ENCODE data around the gene TNIK. TPM values are rescaled to one million over a fixed set of nuclear protein-coding genes. Genes with fewer than 3 reads are reported as not detected.

Gene TNIK
- total RNA-seq, 1 donor = 49.8 TPM

DNA sequence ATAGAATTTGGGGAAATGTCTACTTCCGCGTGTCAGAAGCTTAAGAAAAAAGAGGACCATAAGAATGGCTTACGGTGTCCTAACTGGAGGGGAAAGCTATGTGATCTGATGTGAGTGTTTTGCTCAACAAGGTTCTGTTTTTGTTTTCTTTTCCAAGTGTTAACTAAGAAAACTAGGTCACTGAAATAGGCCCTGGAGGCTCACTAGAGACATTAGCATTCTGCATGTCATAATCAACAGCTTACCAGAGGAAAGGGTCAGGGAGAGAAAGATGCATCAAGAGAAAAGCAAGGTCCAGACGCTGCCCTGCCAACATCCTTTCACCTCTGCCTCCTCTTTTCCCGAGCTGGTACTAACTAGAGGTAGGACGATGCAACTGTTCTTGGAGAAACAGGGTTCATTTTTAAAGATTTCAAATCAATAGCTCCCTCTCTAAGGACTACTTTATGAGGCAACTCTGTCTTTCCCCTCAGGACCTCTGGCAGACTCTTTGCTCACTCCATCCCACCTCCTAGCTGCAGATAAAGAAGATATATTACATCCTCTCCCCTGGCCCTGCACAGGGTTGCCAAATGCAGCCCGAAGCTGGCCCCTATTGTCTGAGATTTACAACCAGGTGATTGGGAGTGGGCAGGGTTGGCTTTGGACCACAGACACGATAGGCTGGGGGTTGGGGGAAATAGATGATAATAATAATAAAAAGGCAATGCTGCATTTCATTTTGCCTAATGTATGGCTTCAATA, 223.8 kb downstream of the TNIK start:
- H3K4me1 ChIP-seq (ENCODE audit: insufficient read depth, low read length) = no peaks in the 10 kb centered on the region

DNA sequence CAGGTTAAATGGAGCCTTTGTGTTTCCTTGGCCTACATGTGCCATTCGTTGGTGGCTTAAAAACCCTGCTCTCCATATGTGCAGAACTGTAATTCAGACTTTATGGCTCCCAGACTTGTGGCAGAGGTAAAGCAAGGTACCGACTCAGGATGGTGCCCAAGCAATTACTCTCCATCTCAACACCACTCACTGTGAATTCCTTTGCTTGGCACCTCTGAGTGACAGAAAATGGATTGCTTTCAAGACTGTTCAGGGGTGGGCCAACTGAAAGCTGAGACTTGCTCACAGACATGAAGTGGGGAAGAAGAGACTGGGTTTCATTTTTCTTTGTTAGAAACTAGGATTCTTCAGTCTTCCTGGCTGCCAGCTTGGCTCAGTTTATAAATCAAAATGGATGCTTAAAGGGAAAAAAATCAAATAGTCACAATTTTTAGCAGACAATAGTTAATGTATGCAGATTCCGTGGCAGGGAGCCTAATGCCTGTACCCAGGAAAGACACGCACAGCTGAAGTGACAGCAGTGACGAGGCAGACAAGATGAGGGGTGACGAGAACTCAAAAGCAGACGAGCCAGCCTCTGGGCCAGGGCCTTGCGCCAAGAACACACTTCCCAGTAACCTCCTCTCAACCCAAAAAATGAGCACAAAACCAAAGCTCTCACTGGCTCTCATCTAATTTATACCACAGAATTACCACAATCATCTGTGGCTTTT, 225.8 kb downstream of the TNIK start:
- no peaks in the 10 kb centered on the region for H3K27me3 ChIP-seq (ENCODE audit: insufficient read depth, low read length)
- H3K4me3 ChIP-seq (ENCODE audit: low read length) = no peak overlapping the region
- H3K4me1 ChIP-seq (ENCODE audit: insufficient read depth, low read length) = no peaks in the 10 kb centered on the region
- H3K9me3 ChIP-seq (ENCODE audit: low read depth, low read length) = no peaks in the 10 kb centered on the region

More for the DNA sequence above, 223.8 kb downstream of the TNIK start:
- no peaks in the 10 kb centered on the region for H3K27me3 ChIP-seq (ENCODE audit: insufficient read depth, low read length)
- H3K4me3 ChIP-seq (ENCODE audit: low read length) = no peak overlapping the region
- H3K9me3 ChIP-seq (ENCODE audit: low read depth, low read length) = no peaks in the 10 kb centered on the region

- Histone ChIP-seq H3K4me1 (ENCODE audit: insufficient read depth, low read length) (no peaks in the 10 kb centered on the region), H3K9me3 (ENCODE audit: low read depth, low read length) (no peaks in the 10 kb centered on the region), H3K27me3 (ENCODE audit: insufficient read depth, low read length) (no peaks in the 10 kb centered on the region)
These were observed 228.8 kb downstream of the TNIK start for GRCh38 chr3:171231361-171231760.

GRCh38 chr3:171230865-171231264, 229.3 kb downstream of the TNIK start:
- Histone ChIP-seq H3K27me3 (ENCODE audit: insufficient read depth, low read length) (no peaks in the 10 kb centered on the region), H3K9me3 (ENCODE audit: low read depth, low read length) (no peaks in the 10 kb centered on the region), H3K4me3 (ENCODE audit: low read length) (no peak overlapping the region), H3K4me1 (ENCODE audit: insufficient read depth, low read length) (no peaks in the 10 kb centered on the region)

More at GRCh38 chr3:171231361-171231760, 228.8 kb downstream of the TNIK start:
- no peak overlapping the region for H3K4me3 ChIP-seq (ENCODE audit: low read length)

DNA sequence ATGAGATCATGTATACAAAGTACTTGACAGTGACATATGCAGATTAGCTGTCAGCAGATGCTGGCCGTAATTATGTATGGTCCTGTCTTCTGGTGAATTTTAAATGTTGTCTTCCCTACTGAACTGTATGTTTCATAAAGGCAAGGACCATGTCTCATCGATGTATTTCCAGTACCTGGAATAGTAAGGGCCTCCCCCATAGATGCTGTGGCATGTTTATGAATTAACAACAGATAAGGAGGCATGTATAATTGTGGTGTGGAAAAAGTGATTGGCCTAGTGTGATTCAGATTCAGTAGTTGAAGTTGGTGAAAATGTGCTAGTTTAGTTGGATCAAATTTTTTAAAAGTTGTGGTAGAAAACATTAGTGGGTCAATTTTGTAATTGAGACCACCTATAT, 231.0 kb downstream of the TNIK start:
- no peaks in the 10 kb centered on the region for H3K9me3 ChIP-seq (ENCODE audit: low read depth, low read length)
- no peak overlapping the region for H3K4me3 ChIP-seq (ENCODE audit: low read length)
- no peaks in the 10 kb centered on the region for H3K4me1 ChIP-seq (ENCODE audit: insufficient read depth, low read length)
- no peaks in the 10 kb centered on the region for H3K27me3 ChIP-seq (ENCODE audit: insufficient read depth, low read length)

DNA sequence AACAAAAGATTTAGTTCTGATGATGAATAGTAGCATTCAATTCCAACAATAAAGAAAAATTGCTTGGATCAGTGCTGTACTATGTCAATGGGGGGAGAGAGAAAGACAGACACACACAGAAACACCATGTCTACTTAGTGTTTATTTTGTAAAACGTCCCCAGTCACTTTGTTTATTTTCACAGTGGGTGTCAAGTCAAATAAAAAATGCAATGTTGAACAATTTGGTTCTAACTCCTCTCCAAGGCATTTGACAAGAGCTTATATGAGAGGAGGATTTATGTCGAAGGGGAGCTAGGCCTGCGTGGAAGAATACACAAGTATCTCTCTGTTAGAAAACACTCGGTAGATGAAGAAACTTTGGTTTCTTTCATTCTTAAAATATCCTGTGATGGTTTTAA, 232.0 kb downstream of the TNIK start:
- Histone ChIP-seq H3K4me3 (ENCODE audit: low read length) (no peak overlapping the region), H3K27me3 (ENCODE audit: insufficient read depth, low read length) (no peaks in the 10 kb centered on the region), H3K9me3 (ENCODE audit: low read depth, low read length) (no peaks in the 10 kb centered on the region), H3K4me1 (ENCODE audit: insufficient read depth, low read length) (no peaks in the 10 kb centered on the region)

- no peaks in the 10 kb centered on the region for H3K27me3 ChIP-seq (ENCODE audit: insufficient read depth, low read length)
- H3K9me3 ChIP-seq (ENCODE audit: low read depth, low read length) = no peaks in the 10 kb centered on the region
- no peak overlapping the region for H3K4me3 ChIP-seq (ENCODE audit: low read length)
- H3K4me1 ChIP-seq (ENCODE audit: insufficient read depth, low read length) = no peaks in the 10 kb centered on the region
These were observed 232.4 kb downstream of the TNIK start for GRCh38 chr3:171227828-171228227.

GRCh38 chr3:171227359-171227758, 232.8 kb downstream of the TNIK start:
- Histone ChIP-seq H3K9me3 (ENCODE audit: low read depth, low read length) (no peaks in the 10 kb centered on the region), H3K4me3 (ENCODE audit: low read length) (no peak overlapping the region), H3K27me3 (ENCODE audit: insufficient read depth, low read length) (no peaks in the 10 kb centered on the region), H3K4me1 (ENCODE audit: insufficient read depth, low read length) (no peaks in the 10 kb centered on the region)

DNA sequence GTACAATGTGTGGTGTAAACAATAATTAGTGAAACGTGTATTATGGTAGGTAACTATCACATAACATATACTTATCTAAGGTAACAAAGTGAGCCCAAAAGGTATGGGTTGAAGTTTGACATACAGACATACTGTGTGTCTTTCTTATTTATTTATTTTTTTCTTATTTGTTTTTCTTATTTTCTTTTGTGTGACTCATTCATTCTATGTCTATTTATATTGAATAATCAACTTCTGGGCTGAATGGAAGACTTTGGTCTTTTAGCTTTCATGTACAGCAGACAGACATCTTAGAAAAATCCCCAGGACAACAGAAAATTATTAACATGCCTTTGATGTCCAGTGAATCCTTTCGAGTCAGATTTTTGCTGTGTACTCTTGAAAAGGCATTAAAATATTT, 233.4 kb downstream of the TNIK start:
- Histone ChIP-seq H3K4me3 (ENCODE audit: low read length) (no peak overlapping the region), H3K27me3 (ENCODE audit: insufficient read depth, low read length) (no peaks in the 10 kb centered on the region), H3K4me1 (ENCODE audit: insufficient read depth, low read length) (no peaks in the 10 kb centered on the region), H3K9me3 (ENCODE audit: low read depth, low read length) (no peaks in the 10 kb centered on the region)

DNA sequence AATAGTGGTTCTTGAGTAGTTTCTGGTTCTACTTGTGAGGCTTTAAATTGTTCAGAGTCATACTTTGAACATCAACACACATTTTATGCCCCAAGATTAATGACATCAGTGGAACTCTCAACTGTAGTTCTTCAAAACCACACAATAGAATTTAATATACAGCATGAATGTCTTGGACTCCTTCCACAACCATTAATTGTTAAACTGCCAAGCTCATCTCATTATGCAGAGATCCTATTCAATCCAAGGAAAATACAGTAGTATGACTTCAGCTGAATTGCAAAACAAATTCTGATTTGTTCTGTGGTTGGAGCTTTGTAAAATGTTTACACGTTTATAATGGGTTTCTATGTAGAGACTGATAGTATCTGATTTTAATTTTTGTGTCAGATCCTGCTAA, 234.5 kb downstream of the TNIK start:
- Histone ChIP-seq H3K9me3 (ENCODE audit: low read depth, low read length) (no peaks in the 10 kb centered on the region), H3K4me1 (ENCODE audit: insufficient read depth, low read length) (no peaks in the 10 kb centered on the region), H3K4me3 (ENCODE audit: low read length) (no peak overlapping the region), H3K27me3 (ENCODE audit: insufficient read depth, low read length) (no peaks in the 10 kb centered on the region)

GRCh38 chr3:171225165-171225564, 235.0 kb downstream of the TNIK start:
- no peak overlapping the region for H3K4me3 ChIP-seq (ENCODE audit: low read length)
- H3K9me3 ChIP-seq (ENCODE audit: low read depth, low read length) = no peaks in the 10 kb centered on the region
- H3K27me3 ChIP-seq (ENCODE audit: insufficient read depth, low read length) = no peaks in the 10 kb centered on the region
- no peaks in the 10 kb centered on the region for H3K4me1 ChIP-seq (ENCODE audit: insufficient read depth, low read length)

DNA sequence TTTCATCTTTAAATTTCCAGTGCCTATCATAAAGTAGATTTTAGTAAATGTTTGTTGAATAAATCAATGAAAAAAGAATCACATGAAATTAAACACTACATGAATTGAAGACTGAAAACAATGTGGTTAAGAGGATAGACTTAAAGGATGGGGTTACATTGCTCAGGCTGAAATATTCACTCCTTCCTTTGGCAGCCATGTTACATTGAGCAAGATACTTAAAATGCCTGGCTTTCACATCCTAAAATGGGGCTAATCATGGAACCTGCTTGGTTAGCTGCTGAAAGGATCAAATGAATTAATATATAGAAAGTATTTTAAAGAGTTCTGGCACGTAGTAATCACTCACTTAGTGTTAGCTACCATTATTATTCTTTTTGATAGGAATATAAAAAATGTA, 236.8 kb downstream of the TNIK start:
- H3K4me1 ChIP-seq (ENCODE audit: insufficient read depth, low read length) = no peaks in the 10 kb centered on the region
- no peak overlapping the region for H3K4me3 ChIP-seq (ENCODE audit: low read length)
- H3K9me3 ChIP-seq (ENCODE audit: low read depth, low read length) = no peaks in the 10 kb centered on the region
- no peaks in the 10 kb centered on the region for H3K27me3 ChIP-seq (ENCODE audit: insufficient read depth, low read length)

DNA sequence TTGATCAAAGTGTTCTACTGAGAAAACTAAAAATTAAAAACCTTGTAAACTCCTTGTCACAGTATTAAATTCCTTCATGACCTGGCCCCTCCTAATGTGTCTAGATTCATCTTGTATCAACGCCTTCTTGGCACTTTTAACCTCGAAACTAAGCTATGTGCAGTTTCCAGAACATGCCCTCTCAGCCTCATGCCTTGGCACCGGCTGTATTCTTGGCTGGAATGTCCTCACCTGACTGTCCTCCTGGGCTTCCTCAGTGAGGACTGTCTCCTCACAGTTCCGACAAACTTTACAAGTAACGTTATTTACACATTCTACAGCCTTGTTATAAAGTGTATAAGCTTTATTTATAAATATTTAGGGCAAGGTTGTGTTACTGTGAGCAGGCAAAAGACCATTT, 237.2 kb downstream of the TNIK start:
- H3K4me3 ChIP-seq (ENCODE audit: low read length) = no peak overlapping the region
- H3K9me3 ChIP-seq (ENCODE audit: low read depth, low read length) = no peaks in the 10 kb centered on the region
- H3K27me3 ChIP-seq (ENCODE audit: insufficient read depth, low read length) = no peaks in the 10 kb centered on the region
- no peaks in the 10 kb centered on the region for H3K4me1 ChIP-seq (ENCODE audit: insufficient read depth, low read length)

DNA sequence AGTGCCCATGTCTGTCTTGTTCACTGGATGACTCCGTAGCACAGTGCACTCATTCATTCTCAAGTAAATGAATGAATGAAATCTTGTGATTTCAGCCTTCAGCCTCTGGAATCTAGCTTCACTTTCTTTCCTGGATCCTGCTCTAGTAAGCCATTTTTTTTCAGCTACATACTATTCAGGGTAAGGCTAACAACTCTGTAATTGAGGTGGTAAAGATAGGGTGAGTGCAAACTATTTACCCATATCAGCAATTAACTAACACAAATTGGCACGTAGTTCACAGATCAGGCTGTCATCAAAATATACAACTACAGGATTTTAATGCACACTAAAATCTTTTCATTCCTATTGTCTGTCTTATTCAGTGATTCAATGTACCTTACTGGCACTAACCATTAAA, 238.6 kb downstream of the TNIK start:
- Histone ChIP-seq H3K9me3 (ENCODE audit: low read depth, low read length) (no peaks in the 10 kb centered on the region), H3K4me1 (ENCODE audit: insufficient read depth, low read length) (no peaks in the 10 kb centered on the region), H3K4me3 (ENCODE audit: low read length) (no peak overlapping the region), H3K27me3 (ENCODE audit: insufficient read depth, low read length) (no peaks in the 10 kb centered on the region)

- no peaks in the 10 kb centered on the region for H3K9me3 ChIP-seq (ENCODE audit: low read depth, low read length)
These were observed 239.1 kb downstream of the TNIK start for GRCh38 chr3:171221104-171221503.

GRCh38 chr3:171219258-171219657, 240.9 kb downstream of the TNIK start:
- no peaks in the 10 kb centered on the region for H3K4me1 ChIP-seq (ENCODE audit: insufficient read depth, low read length)
- no peak overlapping the region for H3K4me3 ChIP-seq (ENCODE audit: low read length)
- no peaks in the 10 kb centered on the region for H3K27me3 ChIP-seq (ENCODE audit: insufficient read depth, low read length)
- no peaks in the 10 kb centered on the region for H3K9me3 ChIP-seq (ENCODE audit: low read depth, low read length)

More at GRCh38 chr3:171221104-171221503, 239.1 kb downstream of the TNIK start:
- Histone ChIP-seq H3K4me1 (ENCODE audit: insufficient read depth, low read length) (no peaks in the 10 kb centered on the region), H3K4me3 (ENCODE audit: low read length) (no peak overlapping the region), H3K27me3 (ENCODE audit: insufficient read depth, low read length) (no peaks in the 10 kb centered on the region)

All from mononuclear cell (primary cell).